Measurements from ENCODE around the gene ATP6V1E1. TPM values are rescaled to one million over a fixed set of nuclear protein-coding genes. Genes with fewer than 3 reads are reported as not detected.

Gene ATP6V1E1
- total and polyA plus RNA-seq, 9 of the 15 experiments (the other 6 are each of a cell fraction or from before 2014, with no cell fraction given) = 122 to 249 (median 179) TPM

DNA sequence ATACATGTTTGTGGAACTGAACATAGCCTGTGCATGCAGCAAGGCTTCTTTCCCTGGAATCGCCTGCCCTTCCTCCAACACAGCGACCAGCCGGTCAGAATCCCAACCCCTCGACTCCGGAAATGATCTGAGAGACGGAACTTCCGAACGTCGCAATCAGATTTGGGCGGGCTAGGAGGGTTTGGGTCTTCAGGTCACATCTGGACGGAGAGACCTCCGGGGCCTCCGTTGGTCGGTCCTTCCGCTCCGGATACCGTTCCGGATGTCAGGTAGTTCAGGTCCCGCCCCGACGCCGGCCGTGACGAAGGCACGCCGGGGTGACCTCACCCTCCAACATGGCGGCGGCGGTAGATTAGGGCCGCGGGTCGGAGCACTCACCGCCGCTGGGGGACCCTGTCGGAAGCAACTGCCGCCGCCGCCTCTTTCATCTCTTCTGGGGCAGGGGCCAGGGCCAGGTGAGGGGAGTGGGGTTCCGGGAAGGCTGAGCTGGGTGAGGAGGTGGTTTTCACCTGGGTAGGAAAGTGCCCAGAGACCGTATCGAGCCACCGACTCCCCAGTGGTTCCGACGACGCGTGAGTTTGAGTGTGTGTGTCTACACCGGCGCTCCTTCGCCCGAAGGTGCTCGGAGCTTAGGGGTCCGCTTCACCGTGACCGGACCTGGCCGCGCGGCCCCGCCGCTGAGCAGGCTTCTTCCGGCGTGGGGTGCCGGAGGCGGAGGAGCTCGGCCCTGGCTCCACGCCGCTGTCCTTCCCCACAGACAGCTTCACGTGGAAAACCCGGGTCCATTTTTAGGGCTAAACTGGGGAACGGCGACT lies 10.1 kb upstream of the ATP6V1E1 start, which contains the start of gene BCL2L13 (continued):
- TF ChIP-seq, protein P1, sequence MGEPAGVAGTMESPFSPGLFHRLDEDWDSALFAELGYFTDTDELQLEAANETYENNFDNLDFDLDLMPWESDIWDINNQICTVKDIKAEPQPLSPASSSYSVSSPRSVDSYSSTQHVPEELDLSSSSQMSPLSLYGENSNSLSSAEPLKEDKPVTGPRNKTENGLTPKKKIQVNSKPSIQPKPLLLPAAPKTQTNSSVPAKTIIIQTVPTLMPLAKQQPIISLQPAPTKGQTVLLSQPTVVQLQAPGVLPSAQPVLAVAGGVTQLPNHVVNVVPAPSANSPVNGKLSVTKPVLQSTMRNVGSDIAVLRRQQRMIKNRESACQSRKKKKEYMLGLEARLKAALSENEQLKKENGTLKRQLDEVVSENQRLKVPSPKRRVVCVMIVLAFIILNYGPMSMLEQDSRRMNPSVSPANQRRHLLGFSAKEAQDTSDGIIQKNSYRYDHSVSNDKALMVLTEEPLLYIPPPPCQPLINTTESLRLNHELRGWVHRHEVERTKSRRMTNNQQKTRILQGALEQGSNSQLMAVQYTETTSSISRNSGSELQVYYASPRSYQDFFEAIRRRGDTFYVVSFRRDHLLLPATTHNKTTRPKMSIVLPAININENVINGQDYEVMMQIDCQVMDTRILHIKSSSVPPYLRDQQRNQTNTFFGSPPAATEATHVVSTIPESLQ (CRISPR knock-in tag; IDR thresholded peaks at IDR 0.05) = peak; percentile 88; the same call in 1 of the 2 replicates
- TF ChIP-seq ZNF444 (CRISPR knock-in tag; IDR thresholded peaks at IDR 0.05) (no peak), HMG20B (CRISPR knock-in tag; IDR thresholded peaks at IDR 0.05) (no peak), SP1 (CRISPR knock-in tag; IDR thresholded peaks at IDR 0.05) (peak; percentile 85), BDP1 (IDR thresholded peaks at IDR 0.05; ENCODE audit: insufficient read depth, insufficient read length) (no peak), TBP (optimal IDR thresholded peaks at IDR 0.05; ENCODE audit: low read depth, low read length) (peak; percentile 97), HDAC1 (IDR thresholded peaks at IDR 0.05) (peak in 1 of 2 experiments; percentile 83; a peak in 2 of 4 replicates), ADNP (tag; IDR thresholded peaks at IDR 0.05) (no peak), MAZ (CRISPR knock-in tag; conservative IDR thresholded peaks at IDR 0.05 in 1 of 2, IDR thresholded peaks at IDR 0.05 in 1 of 2) (peak; percentile 78 to 81), TRIM24 (IDR thresholded peaks at IDR 0.05) (peak in 1 of 2 experiments; percentile 67; a peak in 1 of 4 replicates), SRSF1 (IDR thresholded peaks at IDR 0.05; ENCODE audit: low read depth, low read length) (peak; percentile 26; the same call in 1 of the 2 replicates), STAT5A (IDR thresholded peaks at IDR 0.05; ENCODE audit: borderline replicate concordance, low read length) (no peak), LCOR (CRISPR knock-in tag; IDR thresholded peaks at IDR 0.05) (peak; percentile 53; the same call in 1 of the 2 replicates), KDM1A (IDR thresholded peaks at IDR 0.05) (no peak), STAT5B (CRISPR knock-in tag; IDR thresholded peaks at IDR 0.05) (no peak), ZNF134 (CRISPR knock-in tag; conservative IDR thresholded peaks at IDR 0.05) (no peak), TEAD2 (tag; IDR thresholded peaks at IDR 0.05) (no peak), MED1 (CRISPR knock-in tag; IDR thresholded peaks at IDR 0.05; ENCODE audit: borderline replicate concordance) (peak; percentile 48; the same call in 1 of the 2 replicates), ZNF584 (CRISPR knock-in tag; IDR thresholded peaks at IDR 0.05; ENCODE audit: low read depth) (no peak), NCOA4 (IDR thresholded peaks at IDR 0.05; ENCODE audit: partially characterized antibody) (no peak), ZBTB8A (IDR thresholded peaks at IDR 0.05; ENCODE audit: partially characterized antibody) (no peak), ZNF778 (CRISPR knock-in tag; IDR thresholded peaks at IDR 0.05) (no peak), MAFK (IDR thresholded peaks at IDR 0.05; ENCODE audit: low read length) (no peak)
- TF ChIP-seq, protein P2, sequence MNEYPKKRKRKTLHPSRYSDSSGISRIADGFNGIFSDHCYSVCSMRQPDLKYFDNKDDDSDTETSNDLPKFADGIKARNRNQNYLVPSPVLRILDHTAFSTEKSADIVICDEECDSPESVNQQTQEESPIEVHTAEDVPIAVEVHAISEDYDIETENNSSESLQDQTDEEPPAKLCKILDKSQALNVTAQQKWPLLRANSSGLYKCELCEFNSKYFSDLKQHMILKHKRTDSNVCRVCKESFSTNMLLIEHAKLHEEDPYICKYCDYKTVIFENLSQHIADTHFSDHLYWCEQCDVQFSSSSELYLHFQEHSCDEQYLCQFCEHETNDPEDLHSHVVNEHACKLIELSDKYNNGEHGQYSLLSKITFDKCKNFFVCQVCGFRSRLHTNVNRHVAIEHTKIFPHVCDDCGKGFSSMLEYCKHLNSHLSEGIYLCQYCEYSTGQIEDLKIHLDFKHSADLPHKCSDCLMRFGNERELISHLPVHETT (CRISPR knock-in tag; conservative IDR thresholded peaks at IDR 0.05 in 1 of 2, IDR thresholded peaks at IDR 0.05 in 1 of 2) = peak in 1 of 2 experiments; percentile 94; a peak in 2 of 4 replicates
- TF ChIP-seq, protein P3, sequence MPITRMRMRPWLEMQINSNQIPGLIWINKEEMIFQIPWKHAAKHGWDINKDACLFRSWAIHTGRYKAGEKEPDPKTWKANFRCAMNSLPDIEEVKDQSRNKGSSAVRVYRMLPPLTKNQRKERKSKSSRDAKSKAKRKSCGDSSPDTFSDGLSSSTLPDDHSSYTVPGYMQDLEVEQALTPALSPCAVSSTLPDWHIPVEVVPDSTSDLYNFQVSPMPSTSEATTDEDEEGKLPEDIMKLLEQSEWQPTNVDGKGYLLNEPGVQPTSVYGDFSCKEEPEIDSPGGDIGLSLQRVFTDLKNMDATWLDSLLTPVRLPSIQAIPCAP (CRISPR knock-in tag; IDR thresholded peaks at IDR 0.05; ENCODE audit: borderline replicate concordance) = peak; percentile 79
